Measurements from ENCODE around the gene NUCKS1.
A peak's percentile ranks its signal among the peaks of the same experiment; 100 is the strongest.
"Not testable (repeated sequence)": the region's sequence is repeated elsewhere in the genome, so short reads cannot be mapped to it uniquely, and the experiment has no call there.

NUCKS1 gene

DNA sequence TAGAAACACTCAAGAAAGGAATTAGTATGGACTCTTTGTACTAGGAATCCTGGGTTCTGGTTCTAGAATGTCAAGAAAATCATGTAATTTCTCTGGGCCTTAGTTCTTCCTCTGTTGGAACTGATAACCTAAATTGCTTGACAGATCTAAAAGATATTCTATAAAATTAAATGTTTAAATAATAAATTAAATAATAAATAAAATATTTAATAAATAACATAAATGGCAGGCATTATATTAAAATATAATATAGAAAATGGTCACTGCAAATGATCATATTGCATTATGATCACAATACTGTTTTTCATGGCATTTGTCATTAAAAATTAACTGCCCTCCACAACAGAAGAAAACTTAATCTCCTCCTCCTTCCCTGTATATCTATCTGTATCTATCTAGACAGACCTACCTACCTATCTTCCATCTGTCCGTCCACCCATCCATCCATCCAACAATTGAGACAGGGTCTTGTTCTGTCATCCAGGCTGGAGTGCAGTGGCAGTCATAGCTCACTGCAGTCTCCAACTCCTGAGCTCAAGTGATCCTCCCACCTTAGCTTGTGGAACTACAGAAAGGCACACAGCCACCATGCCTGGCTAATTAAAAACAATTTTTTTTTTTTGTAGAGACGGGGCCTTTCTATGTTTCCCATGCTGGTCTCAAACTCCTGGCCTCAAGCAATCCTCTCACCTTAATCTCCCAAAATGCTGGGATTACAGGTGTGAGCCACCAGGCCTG is 16.4 kb downstream of the NUCKS1 start:
- no peak for DNase-seq (ENCODE audit: low read depth in 1 of 2, low spot score in 1 of 2)

DNA sequence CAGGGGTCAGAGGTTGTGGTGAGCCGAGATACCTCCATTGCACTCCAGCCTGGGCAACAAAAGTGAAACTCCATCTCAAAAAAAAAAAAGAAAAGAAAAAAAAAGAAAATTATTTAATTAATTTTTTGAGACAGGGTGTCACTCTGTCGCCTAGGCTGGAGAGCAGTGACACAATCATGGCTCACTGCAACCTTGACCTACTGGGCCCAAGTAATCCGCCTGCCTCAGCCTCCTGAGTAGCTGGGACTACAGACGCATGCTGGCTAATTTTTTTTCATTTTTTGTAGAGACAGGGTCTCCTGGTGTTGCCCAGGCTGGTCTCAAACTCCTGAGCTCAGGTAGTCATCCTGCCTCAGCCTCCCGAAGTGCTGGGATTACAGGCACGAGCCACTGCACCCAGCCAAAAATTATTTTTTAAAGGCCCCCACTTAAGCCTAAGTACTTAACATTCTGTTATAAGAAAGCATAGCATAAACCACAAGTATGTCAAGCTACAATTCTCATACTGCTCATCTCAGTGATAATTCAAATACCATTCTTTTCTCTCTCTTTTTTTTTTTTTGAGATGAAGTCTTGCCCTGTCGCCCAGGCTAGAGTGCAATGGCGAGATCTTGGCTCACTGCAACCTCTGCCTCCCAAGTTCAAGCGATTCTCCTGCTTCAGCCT is 19.9 kb downstream of the NUCKS1 start:
- no peak for DNase-seq (ENCODE audit: low read depth in 1 of 2, low spot score in 1 of 2)

DNA sequence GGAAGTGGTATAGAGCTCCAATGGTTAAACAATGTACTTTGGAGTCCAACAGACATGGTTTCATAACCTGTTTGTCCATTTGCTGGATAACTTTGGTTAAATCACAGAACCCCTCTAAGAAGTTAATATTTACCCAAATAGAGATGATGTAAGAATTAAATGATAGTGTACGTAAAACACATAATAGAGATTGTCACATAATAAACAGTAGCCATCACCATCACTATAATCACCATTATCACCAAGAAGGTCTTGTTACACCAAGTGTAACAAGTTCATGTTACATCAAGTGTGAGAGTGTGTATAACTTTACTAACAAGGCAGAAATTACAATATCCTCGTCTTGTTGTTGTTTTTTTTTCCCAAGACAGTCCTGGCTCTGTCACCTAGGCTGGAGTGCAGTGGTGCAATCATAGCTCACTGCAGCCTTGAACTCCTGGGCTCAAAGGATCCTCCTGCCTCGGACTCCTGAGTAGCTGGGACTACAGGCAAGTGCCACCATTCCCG is 23.3 kb downstream of the NUCKS1 start:
- DNase-seq (ENCODE audit: low read depth in 1 of 2, low spot score in 1 of 2): no peak

DNA sequence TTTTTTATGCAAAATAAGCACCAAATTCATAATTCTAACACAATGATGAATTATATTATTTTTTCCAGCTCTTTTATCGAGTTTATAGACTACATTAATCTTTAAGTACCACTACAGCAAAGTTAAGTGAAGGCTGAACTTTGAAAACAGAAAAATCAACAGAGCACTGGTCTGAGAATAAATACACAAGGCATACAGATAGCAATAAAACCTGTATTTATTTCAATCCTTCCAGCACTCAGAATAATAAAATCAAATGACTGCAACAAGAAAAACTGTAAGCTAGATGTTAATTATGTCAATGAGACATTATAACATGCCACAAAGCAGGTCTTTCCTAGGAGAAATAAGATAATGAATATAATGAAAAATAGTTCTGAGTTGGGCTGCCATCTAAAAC is 24.5 kb downstream of the NUCKS1 start:
- no peak for DNase-seq (ENCODE audit: low read depth in 1 of 2, low spot score in 1 of 2)

DNA sequence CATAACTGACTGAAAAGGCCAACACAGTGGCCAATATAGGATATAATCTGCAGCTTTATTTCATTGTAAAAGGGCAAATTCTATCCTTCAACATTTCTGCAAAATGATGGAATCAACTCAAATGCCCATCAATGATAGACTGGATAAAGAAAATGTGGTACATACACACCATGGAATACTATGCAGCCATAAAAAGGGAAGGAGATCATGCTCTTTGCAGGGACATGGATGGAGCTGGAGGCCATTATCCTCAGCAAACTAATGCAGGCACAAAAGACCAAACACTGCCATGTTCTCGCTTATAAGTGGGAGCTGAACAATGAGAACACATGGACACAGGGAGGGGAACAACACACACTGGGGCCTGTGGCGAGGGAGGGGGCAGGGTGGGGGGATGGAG is 29.2 kb downstream of the NUCKS1 start:
- not testable (repeated sequence) for DNase-seq (ENCODE audit: low read depth in 1 of 2, low spot score in 1 of 2)

DNA sequence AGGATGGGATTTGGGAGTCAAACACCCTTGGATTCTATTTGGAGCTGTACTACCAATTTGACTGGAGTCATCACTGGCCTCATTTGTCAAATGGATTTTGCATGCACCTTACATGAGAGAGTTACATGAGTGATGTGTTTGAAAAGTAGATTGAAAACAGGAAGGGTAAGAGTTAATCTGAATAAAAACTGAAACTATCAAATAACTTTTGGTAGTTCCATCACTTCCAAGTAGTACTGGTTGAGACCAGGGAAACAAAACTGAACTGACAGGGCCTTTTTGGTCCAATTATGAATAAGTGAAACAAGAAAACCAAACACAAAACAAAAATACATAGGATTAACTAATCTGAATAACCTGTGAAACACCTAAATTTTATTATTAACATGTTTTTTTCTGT is 30.2 kb downstream of the NUCKS1 start:
- DNase-seq (ENCODE audit: low read depth in 1 of 2, low spot score in 1 of 2): no peak

DNA sequence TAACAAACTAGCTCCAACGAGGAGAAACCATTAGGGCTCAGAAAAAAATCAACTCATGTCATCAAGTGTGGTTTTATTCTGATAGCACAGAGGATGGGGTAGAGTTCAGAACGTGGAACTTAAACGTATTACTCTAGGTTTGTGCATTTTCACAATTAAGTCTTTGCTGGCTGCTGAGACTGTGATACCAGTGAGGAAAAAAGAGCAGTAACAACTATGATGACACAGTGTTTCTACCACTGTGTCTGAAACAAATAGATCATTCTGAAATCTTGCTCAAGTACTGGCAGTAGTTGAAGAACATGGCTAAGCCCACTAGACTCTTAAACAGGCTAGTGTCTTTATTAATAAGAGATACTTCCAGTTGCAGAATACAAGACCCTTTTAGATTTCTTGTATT is 31.0 kb downstream of the NUCKS1 start:
- no peak for DNase-seq (ENCODE audit: low read depth in 1 of 2, low spot score in 1 of 2)

DNA sequence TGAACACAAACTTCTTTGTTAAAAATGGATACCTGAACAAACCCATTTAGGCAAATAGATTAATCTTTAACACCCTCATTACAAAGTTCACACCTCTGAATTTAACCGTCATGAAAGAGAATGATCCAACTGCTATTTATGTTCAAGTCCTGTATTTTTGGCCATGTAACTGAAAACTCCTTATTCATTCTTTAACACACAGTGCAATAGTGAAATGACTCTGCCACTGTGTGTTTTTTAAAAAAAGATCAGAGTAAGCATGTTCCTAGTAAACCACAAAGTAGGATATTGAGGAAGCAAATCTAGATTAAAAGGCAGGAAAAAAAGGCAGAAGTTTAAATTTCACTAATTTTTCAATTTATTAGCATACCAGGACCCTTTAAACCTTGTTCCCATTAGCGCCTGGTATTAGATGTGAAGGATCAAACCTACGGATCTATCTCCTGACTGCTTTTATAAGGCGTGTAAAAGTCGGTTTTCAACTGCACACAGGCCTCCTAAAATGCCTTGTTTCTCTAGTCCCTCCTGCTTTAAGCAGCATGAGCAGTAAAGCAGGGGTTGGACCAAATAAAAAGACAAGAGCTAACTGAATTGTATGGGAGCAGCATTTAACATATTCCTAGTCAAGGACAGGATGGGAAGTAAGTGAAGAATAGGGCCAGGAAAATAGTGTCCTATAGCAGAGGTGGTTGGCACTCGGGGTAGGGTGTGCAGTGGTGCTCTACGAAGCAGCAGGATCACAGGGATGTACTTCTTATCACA is 33.4 kb downstream of the NUCKS1 start:
- no peak for DNase-seq (ENCODE audit: low read depth in 1 of 2, low spot score in 1 of 2)

DNA sequence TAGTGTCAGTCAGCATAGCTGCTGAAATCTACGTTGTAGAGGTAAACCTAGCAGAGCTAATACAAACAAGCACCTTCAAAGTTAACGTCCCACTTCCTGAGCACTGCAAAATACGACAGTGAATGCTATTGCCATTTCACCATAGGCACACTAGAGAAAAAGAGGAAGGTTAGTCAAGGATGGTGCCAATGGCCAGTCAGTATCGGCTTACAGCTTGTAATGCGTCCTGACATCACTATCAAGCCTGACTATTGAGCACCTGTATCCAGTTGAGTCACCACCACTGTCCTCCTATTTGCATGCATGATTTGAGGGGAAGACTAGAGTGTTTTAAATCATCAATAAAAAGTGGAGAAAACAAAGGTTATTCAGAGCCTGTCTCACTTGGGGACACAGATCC is 34.4 kb downstream of the NUCKS1 start:
- DNase-seq (ENCODE audit: low read depth in 1 of 2, low spot score in 1 of 2): no peak

DNA sequence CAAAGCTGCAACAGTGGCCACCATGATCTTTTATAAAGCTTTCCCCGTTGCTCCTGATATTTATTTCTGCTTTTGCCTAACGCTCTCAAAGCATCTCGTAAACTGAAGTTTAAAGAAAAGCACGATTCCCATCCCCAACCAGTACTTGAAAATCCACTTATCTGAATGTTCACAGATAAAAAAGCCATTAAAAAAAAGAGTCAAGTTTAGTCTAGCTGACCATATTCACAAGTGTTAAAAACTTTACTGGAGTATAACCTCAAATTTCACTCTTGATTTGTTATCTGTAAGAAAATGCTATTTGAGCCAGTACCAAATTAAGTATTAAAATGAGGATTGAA is 35.1 kb downstream of the NUCKS1 start:
- DNase-seq (ENCODE audit: low read depth in 1 of 2, low spot score in 1 of 2): no peak

DNA sequence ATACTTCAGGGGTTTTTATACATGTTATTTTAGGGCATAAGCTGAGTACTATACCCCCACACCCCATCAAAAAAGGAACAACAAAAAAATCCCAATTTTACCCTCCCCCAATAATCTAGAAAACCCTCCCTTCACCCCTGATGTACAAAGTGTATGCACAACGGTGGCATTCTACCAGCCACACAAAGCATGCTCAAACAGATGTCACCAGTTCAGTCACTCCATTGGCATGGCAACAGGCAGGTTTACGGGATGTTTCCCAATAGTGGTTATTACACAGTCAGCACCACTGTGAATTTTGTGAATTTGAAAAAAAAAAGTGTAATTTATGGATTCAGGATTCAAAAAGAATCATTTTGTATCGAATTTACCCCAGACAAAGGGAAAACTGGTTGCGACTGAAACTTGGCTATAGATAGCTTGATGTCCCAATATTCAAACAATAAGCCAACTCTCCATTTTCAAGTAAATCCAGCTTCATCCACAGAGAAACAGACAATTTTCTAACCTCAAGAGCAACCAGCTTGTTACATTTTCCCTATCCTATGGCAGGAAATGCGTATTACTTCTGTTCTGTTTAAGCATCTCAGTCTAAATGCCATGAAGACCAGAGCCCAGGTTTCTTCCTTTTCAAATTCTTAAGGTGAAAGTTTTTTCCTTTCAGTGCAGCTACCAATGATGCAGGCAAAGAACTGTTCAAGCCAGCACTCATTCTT is 35.6 kb downstream of the NUCKS1 start:
- no peak for DNase-seq (ENCODE audit: low read depth in 1 of 2, low spot score in 1 of 2)

DNA sequence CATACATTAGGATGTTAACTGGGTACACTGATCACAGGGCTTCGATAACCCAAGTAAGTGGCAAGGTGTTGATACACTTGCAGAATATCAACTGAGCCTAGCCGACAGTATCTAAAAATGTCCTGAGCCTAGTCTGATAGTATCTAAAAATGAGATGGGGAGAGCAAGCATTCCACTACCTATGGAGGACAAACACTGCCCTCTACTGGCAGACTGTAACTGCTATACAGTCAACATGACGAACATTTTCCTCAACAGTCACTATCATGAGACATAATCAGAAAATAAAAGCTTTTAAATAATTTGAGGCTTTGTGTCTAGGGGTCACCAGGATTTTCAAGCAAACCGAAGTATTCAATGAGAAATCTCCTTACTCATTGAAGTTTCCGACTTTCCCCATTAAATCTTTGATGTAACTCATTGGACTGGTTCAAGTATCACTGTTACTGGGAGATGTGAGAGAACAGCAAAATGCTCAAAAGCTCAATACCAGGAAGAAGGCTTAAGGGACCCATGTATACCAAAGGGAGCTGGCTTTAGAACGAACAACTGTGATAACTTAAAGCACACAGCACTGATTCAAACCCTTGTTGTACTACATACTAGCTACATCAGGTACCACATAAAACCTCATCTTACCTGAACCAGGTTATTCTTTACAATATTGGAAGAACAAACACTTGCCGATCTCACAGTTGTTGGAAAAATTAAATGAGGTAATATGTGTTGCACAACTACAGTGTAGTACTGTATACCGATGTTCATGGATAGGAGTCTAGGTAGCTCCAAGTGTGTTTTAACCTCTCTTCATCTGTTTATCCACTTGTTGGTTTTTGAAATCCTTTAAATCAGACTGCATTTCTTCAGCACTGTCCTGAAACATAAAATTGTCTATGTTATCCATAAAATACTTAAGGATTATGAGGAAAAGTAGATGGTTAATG is 38.6 kb downstream of the NUCKS1 start:
- peak in 1 of 2 donors; percentile 75 for DNase-seq (ENCODE audit: low read depth in 1 of 2, low spot score in 1 of 2)

DNA sequence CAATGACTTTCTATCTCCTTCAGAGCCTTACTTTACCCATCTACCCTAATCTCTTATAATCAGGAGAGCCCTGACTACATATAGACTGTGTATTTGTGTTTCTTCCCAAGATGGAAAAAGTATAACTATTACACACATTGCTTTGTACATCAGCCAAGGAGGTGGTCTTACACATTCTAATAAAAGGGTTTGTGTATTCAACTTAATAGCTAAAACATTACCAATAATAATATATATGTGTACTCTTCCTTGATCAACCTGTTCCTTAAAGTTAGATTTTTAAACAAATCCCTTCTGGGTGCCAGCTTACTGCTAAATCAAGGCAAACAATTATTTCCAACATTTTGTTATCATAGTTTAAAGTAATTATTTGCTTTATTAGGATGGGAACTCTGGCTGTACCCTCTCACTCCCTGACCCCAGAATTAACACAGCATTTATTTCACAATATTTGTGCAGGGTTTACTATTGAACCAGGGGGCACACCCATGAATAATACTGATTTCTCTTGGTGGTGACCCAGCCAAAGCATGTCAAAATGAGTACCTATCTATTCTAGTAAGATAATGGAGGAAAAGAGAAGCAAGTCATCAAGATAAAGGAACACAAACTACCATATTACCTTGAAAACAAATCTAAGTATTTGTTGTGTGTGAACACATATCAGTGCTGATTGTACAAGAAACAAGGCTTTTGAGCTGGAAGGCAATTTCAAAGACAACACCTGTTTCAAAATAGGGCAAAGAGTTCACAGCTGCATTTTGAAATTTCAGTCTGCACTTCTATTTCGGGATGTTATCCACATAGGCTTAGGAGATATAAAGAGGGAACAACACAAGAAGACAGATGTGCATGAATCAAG is 39.5 kb downstream of the NUCKS1 start:
- no peak for DNase-seq (ENCODE audit: low read depth in 1 of 2, low spot score in 1 of 2)

DNA sequence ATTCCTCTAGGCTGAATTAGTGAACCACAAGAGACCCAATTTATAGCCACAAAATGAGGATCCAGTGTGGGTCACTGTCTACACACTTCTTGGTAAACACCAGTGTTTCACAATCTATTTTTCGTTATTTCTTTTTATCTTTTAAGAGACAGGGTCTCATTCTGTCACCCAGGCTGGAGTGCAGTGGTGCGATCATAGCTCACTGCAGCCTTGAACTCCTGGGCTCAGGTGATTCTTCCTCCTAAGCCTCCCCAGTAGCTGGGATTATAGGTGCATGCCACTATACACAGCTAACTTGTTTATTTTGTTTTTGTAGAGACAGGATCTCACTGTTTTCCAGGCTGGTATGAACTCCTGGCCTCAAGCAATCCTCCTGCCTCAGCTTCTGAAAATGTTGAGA is 40.3 kb downstream of the NUCKS1 start:
- DNase-seq (ENCODE audit: low read depth in 1 of 2, low spot score in 1 of 2): no peak

DNA sequence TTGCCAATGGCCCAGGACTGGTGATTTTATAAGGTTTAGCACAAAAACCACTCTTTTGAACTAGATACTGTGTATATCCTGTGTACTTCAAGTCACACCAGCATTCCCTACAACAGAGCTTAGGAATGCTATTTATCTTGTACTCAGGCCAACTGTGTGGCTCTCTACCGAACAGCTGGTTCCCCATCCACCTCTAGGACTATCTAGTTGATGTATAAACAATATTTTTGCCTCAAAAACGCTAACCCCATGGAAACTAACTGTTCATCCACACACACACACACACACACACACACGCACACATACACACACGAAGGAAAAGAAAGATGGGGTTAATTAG is 41.0 kb downstream of the NUCKS1 start:
- DNase-seq (ENCODE audit: low read depth in 1 of 2, low spot score in 1 of 2): no peak

DNA sequence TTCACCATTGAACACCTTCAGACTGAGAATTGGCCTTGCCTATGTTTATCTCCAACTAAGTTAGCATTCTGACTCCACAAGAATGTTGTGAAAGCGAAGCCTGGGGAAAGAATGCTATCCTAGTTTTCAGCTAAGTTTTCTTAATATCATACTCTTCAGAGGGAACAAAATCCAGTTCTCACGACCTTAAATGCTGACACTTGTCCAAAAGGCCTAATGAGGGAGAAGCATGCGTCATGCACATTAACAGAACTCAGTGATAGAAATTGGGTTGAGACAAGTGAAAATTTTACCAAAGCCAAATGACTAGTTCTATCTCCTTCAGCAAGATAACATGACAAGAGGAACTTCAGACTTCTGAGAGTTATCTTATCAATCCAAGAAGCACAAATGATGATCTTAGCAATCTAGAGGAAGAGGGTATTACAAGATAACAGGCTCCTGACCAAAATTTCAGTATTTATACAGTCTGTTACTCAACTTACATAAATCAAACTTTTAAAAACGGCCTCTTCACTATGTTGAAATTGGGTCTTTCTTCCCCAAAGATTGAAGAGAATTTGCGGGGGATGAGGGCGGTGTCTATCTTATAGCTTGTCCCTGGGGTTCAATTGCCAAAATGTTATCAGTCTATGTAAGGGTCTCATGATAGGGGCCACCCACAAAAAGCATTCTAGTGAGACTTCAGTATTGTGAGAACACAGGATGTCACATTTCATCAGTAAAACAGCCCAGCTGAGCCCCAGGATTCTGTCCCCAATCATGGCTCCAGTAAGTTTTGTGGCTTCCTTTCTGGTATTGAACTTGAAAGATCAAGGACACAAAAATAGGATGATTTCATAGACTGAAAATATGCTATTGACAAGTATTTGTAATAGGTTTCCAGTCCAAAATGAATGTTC is 43.1 kb downstream of the NUCKS1 start:
- DNase-seq (ENCODE audit: low read depth in 1 of 2, low spot score in 1 of 2): no peak

DNA sequence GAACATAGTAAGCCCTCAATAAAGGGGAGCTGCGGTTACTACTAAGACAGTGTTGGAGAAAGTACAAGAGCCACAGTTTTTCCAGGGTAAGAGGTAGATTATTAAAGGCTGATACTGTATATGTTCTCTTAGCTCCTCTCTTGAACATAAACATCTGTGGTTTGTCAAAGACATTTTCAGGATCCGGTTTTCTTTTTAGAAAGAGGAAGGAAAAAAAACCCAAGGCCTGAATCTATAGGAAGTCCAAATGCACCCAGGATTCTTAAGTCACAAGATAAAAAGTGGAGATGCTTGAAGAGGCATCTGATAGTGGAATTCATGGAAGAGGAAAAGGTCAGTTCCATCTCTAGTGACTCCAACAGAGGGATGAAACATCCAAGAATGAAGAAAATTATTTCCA is 45.1 kb downstream of the NUCKS1 start:
- DNase-seq (ENCODE audit: low read depth in 1 of 2, low spot score in 1 of 2): no peak

DNA sequence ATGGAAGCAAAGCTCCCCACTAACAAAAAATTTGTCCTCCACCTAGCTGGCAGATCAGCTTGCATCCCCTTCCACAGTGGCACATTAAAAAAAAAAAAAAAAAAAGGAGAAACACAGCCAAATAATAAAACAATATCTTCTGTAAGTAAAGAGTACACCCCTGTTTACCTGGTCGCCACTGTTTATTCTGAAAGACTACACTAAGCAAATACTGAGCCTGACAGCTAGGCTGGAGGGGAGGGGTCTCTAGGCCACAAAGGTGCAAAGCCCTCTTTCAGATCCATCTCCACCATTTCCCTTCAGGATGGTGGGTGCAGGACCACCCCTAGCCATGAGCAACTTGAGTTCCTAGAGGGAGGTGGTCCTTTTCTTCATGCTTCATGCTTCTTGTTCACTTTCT is 46.9 kb downstream of the NUCKS1 start:
- DNase-seq (ENCODE audit: low read depth in 1 of 2, low spot score in 1 of 2): no peak

DNA sequence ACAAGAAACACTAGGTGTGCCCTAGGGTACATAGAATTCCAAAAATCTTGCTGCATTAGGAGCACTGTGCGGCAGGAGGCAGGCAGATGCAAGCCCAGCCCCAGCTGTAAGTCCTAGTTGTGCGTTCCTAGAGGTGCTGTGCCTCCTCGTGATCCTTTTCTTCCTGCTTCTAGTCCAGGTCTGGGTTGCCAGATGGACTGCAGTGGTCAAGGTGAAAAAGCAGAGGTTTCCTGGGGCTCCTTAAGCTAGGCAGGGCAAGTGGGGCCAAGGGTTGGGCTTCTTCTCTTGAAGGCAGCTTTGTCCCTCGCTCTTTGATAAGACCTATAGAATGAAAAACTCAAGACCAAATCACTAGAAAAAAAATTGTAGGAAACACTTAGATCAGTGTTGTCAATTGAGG is 48.1 kb downstream of the NUCKS1 start:
- DNase-seq (ENCODE audit: low read depth in 1 of 2, low spot score in 1 of 2): no peak
